Measurements from ENCODE around the gene CST8. TPM values are rescaled to one million over a fixed set of nuclear protein-coding genes. Genes with fewer than 3 reads are reported as not detected.

Gene CST8
- total RNA-seq, 6 experiments from 2014 or later, result not detected

- DNase-seq, result no peak
- no peak for TF ChIP-seq CTCF (IDR thresholded peaks at IDR 0.05)
- Mint-ChIP-seq H3K27ac (no peak overlapping the region), H3K4me3 (no peak overlapping the region), H3K9me3 (no peaks in the 10 kb centered on the region), H3K4me1 (ENCODE audit: low read depth) (no peaks in the 10 kb centered on the region), H3K27me3 (ENCODE audit: insufficient read depth) (peaks cover 28% of the 10 kb centered on the region), H3K36me3 (ENCODE audit: low read depth) (no peaks in the 10 kb centered on the region)
Measured at GRCh38 chr20:23453549-23454543, 37.1 kb upstream of the CST8 start.

GRCh38 chr20:23454816-23455215, 36.1 kb upstream of the CST8 start:
- no peaks in the 10 kb centered on the region for H3K36me3 Mint-ChIP-seq (ENCODE audit: low read depth)
- H3K4me3 Mint-ChIP-seq, result no peak overlapping the region
- H3K27me3 Mint-ChIP-seq (ENCODE audit: insufficient read depth), result peaks cover 29% of the 10 kb centered on the region
- DNase-seq, result no peak
- H3K27ac Mint-ChIP-seq, result no peak overlapping the region
- no peaks in the 10 kb centered on the region for H3K9me3 Mint-ChIP-seq
- no peak for TF ChIP-seq CTCF (IDR thresholded peaks at IDR 0.05)
- no peaks in the 10 kb centered on the region for H3K4me1 Mint-ChIP-seq (ENCODE audit: low read depth)

GRCh38 chr20:23455639-23456038, 35.3 kb upstream of the CST8 start:
- no peak for TF ChIP-seq CTCF (IDR thresholded peaks at IDR 0.05)
- no peaks in the 10 kb centered on the region for H3K9me3 Mint-ChIP-seq
- no peak for DNase-seq

GRCh38 chr20:23456409-23456808, 34.5 kb upstream of the CST8 start:
- peaks cover 27% of the 10 kb centered on the region for H3K27me3 Mint-ChIP-seq (ENCODE audit: insufficient read depth)
- no peak overlapping the region for H3K27ac Mint-ChIP-seq

More at GRCh38 chr20:23455639-23456038, 35.3 kb upstream of the CST8 start:
- no peaks in the 10 kb centered on the region for H3K36me3 Mint-ChIP-seq (ENCODE audit: low read depth)
- H3K4me3 Mint-ChIP-seq, result no peak overlapping the region
- H3K27me3 Mint-ChIP-seq (ENCODE audit: insufficient read depth), result peaks cover 27% of the 10 kb centered on the region
- H3K27ac Mint-ChIP-seq, result no peak overlapping the region
- no peaks in the 10 kb centered on the region for H3K4me1 Mint-ChIP-seq (ENCODE audit: low read depth)

GRCh38 chr20:23456873-23457272, 34.0 kb upstream of the CST8 start:
- Mint-ChIP-seq H3K4me1 (ENCODE audit: low read depth) (no peaks in the 10 kb centered on the region), H3K9me3 (no peaks in the 10 kb centered on the region), H3K27ac (no peak overlapping the region), H3K27me3 (ENCODE audit: insufficient read depth) (peaks cover 23% of the 10 kb centered on the region), H3K36me3 (ENCODE audit: low read depth) (no peaks in the 10 kb centered on the region), H3K4me3 (no peak overlapping the region)
- TF ChIP-seq CTCF (IDR thresholded peaks at IDR 0.05), result no peak
- no peak for DNase-seq

More at GRCh38 chr20:23456409-23456808, 34.5 kb upstream of the CST8 start:
- TF ChIP-seq CTCF (IDR thresholded peaks at IDR 0.05), result no peak
- no peak overlapping the region for H3K4me3 Mint-ChIP-seq
- no peak for DNase-seq
- no peaks in the 10 kb centered on the region for H3K4me1 Mint-ChIP-seq (ENCODE audit: low read depth)
- no peaks in the 10 kb centered on the region for H3K9me3 Mint-ChIP-seq
- H3K36me3 Mint-ChIP-seq (ENCODE audit: low read depth), result no peaks in the 10 kb centered on the region
